Thoracic aorta (tissue), 2 donors: ENCODE results near the gene LUC7L3. TPM values are rescaled to one million over a fixed set of nuclear protein-coding genes. Genes with fewer than 3 reads are reported as not detected.
"Not testable (repeated sequence)": the region's sequence is repeated elsewhere in the genome, so short reads cannot be mapped to it uniquely, and the experiment has no call there.

ENCODE experiments used
- ATAC-seq: fragments of 150-250 bp; one replicate; pipeline ENCODE4 v1.8.0; 2017; ENCODE audit warnings: low read depth; ENCODE audit not compliant: insufficient number of reproducible peaks, low FRiP score
- DNase-seq: peaks from one replicate; pipeline ENCODE4 v3.0.0-alpha.2; 2020; ENCODE audit warnings: low spot score
- H3K27ac ChIP-seq, 2 donors: fragments of 200-600 bp; sonication (generic); 1 replicate in 1 of 2; 2 replicates in 1 of 2; pipeline ENCODE4 v1.5.1; 2016; ENCODE audit warnings: mild to moderate bottlenecking in 2 of 2, moderate library complexity in 2 of 2
- H3K27me3 ChIP-seq: fragments of 200-600 bp; sonication (generic); replicated peaks from 2 replicates; pipeline ENCODE4 v1.6.0; 2016; ENCODE audit warnings: mild to moderate bottlenecking; ENCODE audit not compliant: insufficient read depth
- H3K36me3 ChIP-seq: fragments of 200-600 bp; sonication (generic); one replicate; pipeline ENCODE4 v1.5.1; 2016
- H3K4me1 ChIP-seq, 2 donors: fragments of 200-600 bp; sonication (generic); 1 replicate in 1 of 2; 2 replicates in 1 of 2; pipeline versions ENCODE4 v1.5.1 to v1.6.0; 2016; ENCODE audit warnings: low read depth in 2 of 2, mild to moderate bottlenecking in 1 of 2; ENCODE audit not compliant: control insufficient read depth in 1 of 2
- H3K4me3 ChIP-seq: fragments of 200-600 bp; sonication (generic); 2 replicates; pipeline ENCODE4 v1.5.1; 2016; ENCODE audit warnings: mild to moderate bottlenecking
- H3K9me3 ChIP-seq: fragments of 200-600 bp; sonication (generic); 2 replicates; pipeline ENCODE4 v1.5.1; 2016
- CTCF ChIP-seq: fragments of 200-600 bp; sonication (generic); IDR thresholded peaks from one replicate; pipeline ENCODE4 v1.5.1; 2019; ENCODE audit warnings: antibody characterized with exemption
- total RNA-seq, 2 donors: library from RNA; depleted of rRNA; stranded (reverse); fragments of >200 nt; gene quantifications; one replicate each; pipeline versions ENCODE4 v1.1.0 to v1.2.3, GENCODE V29; 2016

LUC7L3 gene
- total RNA-seq, 2 donors from 2014 or later, result 60.8 to 136 TPM

- Histone ChIP-seq H3K36me3 (no peaks in the 10 kb centered on the region), H3K9me3 (no peaks in the 10 kb centered on the region), H3K27me3 (no peaks in the 10 kb centered on the region), H3K27ac (no peak overlapping the region), H3K4me3 (no peak overlapping the region), H3K4me1 (peaks cover 10 to 19% of the 10 kb centered on the region in 2 donors)
- TF ChIP-seq CTCF, result no peak
- ATAC-seq (no peak), DNase-seq (no peak)
Observed at GRCh38 chr17:50712641-50713040, 6.8 kb upstream of the LUC7L3 start.

- TF ChIP-seq CTCF, result no peak
- no peaks in the 10 kb centered on the region for H3K27me3 ChIP-seq
- DNase-seq (no peak), ATAC-seq (no peak)
- no peaks in the 10 kb centered on the region for H3K9me3 ChIP-seq
- peaks cover 0 to 4% of the 10 kb centered on the region in 2 donors for H3K4me1 ChIP-seq
- no peak overlapping the region for H3K27ac ChIP-seq
- H3K4me3 ChIP-seq, result no peak overlapping the region
- no peaks in the 10 kb centered on the region for H3K36me3 ChIP-seq
Observed at GRCh38 chr17:50715471-50715870, 3.9 kb upstream of the LUC7L3 start.

GRCh38 chr17:50719924-50720794 lies 756 bp downstream of the LUC7L3 start:
- H3K27me3 ChIP-seq, result no peaks in the 10 kb centered on the region
- H3K4me1 ChIP-seq, result peaks cover 32 to 46% of the 10 kb centered on the region in 2 donors
- H3K9me3 ChIP-seq, result no peaks in the 10 kb centered on the region
- H3K36me3 ChIP-seq, result no peaks in the 10 kb centered on the region
- no peak for ATAC-seq
- TF ChIP-seq CTCF, result no peak
- no peak for DNase-seq
- peak overlapping the region; percentile 87 to 94 for H3K27ac ChIP-seq
- H3K4me3 ChIP-seq, result peak overlapping the region; percentile 81

DNA sequence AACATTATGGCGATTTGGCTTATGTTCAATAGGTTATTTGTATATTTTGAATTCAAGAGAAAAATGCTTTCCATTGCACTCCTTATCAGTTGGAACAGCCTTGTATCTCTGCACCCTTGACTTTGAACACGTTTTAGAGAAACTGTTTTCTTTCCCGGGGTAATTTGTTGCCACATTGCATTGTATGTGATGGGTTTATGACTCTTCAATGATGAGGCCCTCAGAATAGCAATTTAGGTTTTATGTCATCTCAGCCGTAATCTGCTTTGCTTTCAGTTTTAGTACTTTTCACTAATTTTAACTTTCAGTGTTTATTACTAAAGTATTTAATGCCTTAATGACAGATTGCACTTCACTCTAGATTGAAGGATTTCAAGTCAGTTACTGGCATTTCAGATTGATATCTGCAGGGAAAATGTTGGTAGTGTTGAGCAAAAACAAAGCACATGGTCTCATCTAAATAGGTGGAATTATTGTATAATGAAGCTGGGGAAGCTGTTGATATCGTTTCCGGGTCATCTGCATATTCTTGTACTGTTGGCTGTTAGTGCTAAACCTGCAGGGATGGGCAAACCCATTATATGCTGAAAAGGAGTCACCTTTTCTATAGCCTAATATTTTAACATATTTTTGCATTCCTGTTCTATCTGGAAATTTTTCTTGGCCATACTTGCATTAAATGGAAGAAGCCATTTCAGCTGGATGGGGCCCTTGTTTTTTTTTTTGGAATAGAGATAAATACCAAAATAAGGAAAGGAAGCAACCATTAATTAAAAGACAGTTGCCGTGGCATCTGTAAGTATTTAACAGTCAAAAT lies 2.0 kb downstream of the LUC7L3 start:
- peak overlapping the region; percentile 81 for H3K4me3 ChIP-seq
- ATAC-seq (no peak), DNase-seq (no peak)
- no peak for TF ChIP-seq CTCF
- H3K36me3 ChIP-seq, result no peaks in the 10 kb centered on the region
- no peaks in the 10 kb centered on the region for H3K27me3 ChIP-seq
- H3K27ac ChIP-seq, result peak overlapping the region in 1 of 2 donors; percentile 94
- H3K9me3 ChIP-seq, result no peaks in the 10 kb centered on the region
- H3K4me1 ChIP-seq, result peaks cover 41 to 58% of the 10 kb centered on the region in 2 donors

- no peak for TF ChIP-seq CTCF
- Histone ChIP-seq H3K27ac (no peak overlapping the region), H3K36me3 (no peaks in the 10 kb centered on the region), H3K27me3 (no peaks in the 10 kb centered on the region), H3K9me3 (no peaks in the 10 kb centered on the region), H3K4me3 (no peak overlapping the region), H3K4me1 (peaks cover 46 to 71% of the 10 kb centered on the region in 2 donors)
- no peak for DNase-seq
- no peak for ATAC-seq
Observed at GRCh38 chr17:50722746-50723145, 3.3 kb downstream of the LUC7L3 start.

DNA sequence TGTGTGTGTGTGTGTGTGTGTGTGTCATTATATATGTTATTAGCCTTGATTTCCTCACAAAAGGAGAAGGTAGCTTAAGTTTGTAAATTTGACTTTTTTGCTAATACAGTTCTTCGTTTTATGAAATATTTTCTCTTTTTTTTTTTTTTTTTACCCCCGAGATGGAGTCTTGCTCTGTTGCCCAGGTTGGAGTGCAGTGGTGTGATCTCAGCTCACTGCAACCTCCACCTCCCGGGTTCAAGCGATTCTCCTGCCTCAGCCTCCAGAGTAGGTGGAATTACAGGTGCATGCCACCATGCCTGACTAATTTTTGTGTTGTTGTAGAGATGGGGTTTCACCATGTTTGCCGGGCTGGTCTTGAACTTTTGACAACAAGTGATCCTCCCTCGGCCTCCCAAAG lies 5.2 kb downstream of the LUC7L3 start:
- not testable (repeated sequence) for H3K4me3 ChIP-seq, H3K9me3 ChIP-seq, H3K36me3 ChIP-seq, DNase-seq, H3K27ac ChIP-seq, H3K27me3 ChIP-seq, ATAC-seq
- peaks cover 63 to 86% of the 10 kb centered on the region in 2 donors for H3K4me1 ChIP-seq
